Gastrocnemius medialis (tissue), 4 donors: ENCODE data around the gene ZFP36L1. TPM values are rescaled to one million over a fixed set of nuclear protein-coding genes. Genes with fewer than 3 reads are reported as not detected.
A peak's percentile ranks its signal among the peaks of the same experiment; 100 is the strongest.

Source experiments
- ATAC-seq, 2 donors: fragments of 150-250 bp; one replicate each; pipeline ENCODE4 v1.9.1; 2016
- DNase-seq, 2 donors: peaks; one replicate each; pipeline ENCODE4 v3.0.0-alpha.2; 2019
- H3K27ac ChIP-seq, 4 donors: fragments of 200-600 bp; sonication (generic); 1 replicate in 1 of 4; 2 replicates in 3 of 4; pipeline ENCODE4 v1.5.1; 2016 to 2018; ENCODE audit warnings: mild to moderate bottlenecking in 2 of 4, moderate library complexity in 1 of 4
- H3K27me3 ChIP-seq, 3 donors: fragments of 200-600 bp; sonication (generic) in 2 of 3; 1 replicate in 1 of 3; 2 replicates in 2 of 3; pipeline versions ENCODE4 v1.5.1 to v1.6.0; 2016 to 2019; ENCODE audit warnings: mild to moderate bottlenecking in 1 of 3, moderate library complexity in 1 of 3
- H3K36me3 ChIP-seq, 2 donors: fragments of 200-600 bp; sonication (generic) in 1 of 2; one replicate each; pipeline ENCODE4 v1.5.1; 2017 to 2018
- H3K4me1 ChIP-seq, 2 donors: fragments of 200-600 bp; sonication (generic) in 1 of 2; one replicate each; pipeline ENCODE4 v1.5.1; 2016 to 2017; ENCODE audit warnings: mild to moderate bottlenecking in 2 of 2
- H3K4me3 ChIP-seq, 4 donors: fragments of 200-600 bp; sonication (generic) in 3 of 4; 1 replicate in 1 of 4; 2 replicates in 3 of 4; pipeline ENCODE4 v1.5.1; 2016 to 2019; ENCODE audit warnings: mild to moderate bottlenecking in 2 of 4
- H3K9me3 ChIP-seq, 3 donors: fragments of 200-600 bp; sonication (generic) in 2 of 3; 1 replicate in 1 of 3; 2 replicates in 2 of 3; pipeline ENCODE4 v1.5.1; 2016 to 2019
- CTCF ChIP-seq, 5 experiments: fragments of 450-650 bp in 3 of 5; fragments of 200-600 bp in 2 of 5; sonication (generic) in 2 of 5; IDR thresholded peaks in 4 of 5; conservative IDR thresholded peaks in 1 of 5; 1 replicate in 4 of 5; 2 replicates in 1 of 5; pipeline ENCODE4 v1.5.1; 2016 to 2019; ENCODE audit warnings: antibody characterized with exemption in 5 of 5, mild to moderate bottlenecking in 3 of 5, moderate library complexity in 3 of 5
- POLR2A ChIP-seq, 2 donors: fragments of 450-650 bp; IDR thresholded peaks; one replicate each; pipeline ENCODE4 v1.6.1; 2017; ENCODE audit warnings: antibody characterized with exemption in 2 of 2, mild to moderate bottlenecking in 2 of 2, moderate library complexity in 2 of 2
- in situ Hi-C, 4 donors: fragments of 200-750 bp; cut with MboI; loops; one replicate each; pipeline versions ENCODE4 v1.15.0 to v1.8.0; 2017; ENCODE audit warnings: low sequenced_read_pairs in 4 of 4
- intact Hi-C: fragments of 100-400 bp; cut with DNase I; formaldehyde crosslinking; loops from one replicate; pipeline ENCODE4 v1.15.1; 2023; ENCODE audit warnings: low total_unique reads
- total RNA-seq, 4 donors: library from RNA; depleted of rRNA; stranded (reverse); fragments of >200 nt; gene quantifications; one replicate each; pipeline versions ENCODE4 v1.1.0 to v1.2.3, GENCODE V29; 2016

The ZFP36L1 gene
- total RNA-seq, 4 donors from 2014 or later: 60.2 to 196 (median 125) TPM

GRCh38 chr14:68786491-68787091 is 6.3 kb downstream of the ZFP36L1 start:
- intact Hi-C loops: no loop called here
- DNase-seq (no peak), ATAC-seq (no peak)
- Histone ChIP-seq H3K36me3 (peaks cover 3 to 44% of the 10 kb centered on the region in 2 donors), H3K27ac (peak overlapping the region; percentile 97 to 100 (median 98)), H3K4me3 (no peak overlapping the region), H3K27me3 (no peaks in the 10 kb centered on the region), H3K9me3 (no peaks in the 10 kb centered on the region), H3K4me1 (peaks cover 12 to 25% of the 10 kb centered on the region in 2 donors)
- in situ Hi-C loops: loop anchor here in 1 of 4 donors (25.0 kb wide), 1 partner anchor 249 kb away; no protein-coding TSS in a partner anchor
- no peak for TF ChIP-seq CTCF (IDR thresholded peaks at IDR 0.05 in 4 of 5, conservative IDR thresholded peaks at IDR 0.05 in 1 of 5)
- no peak for TF ChIP-seq POLR2A (IDR thresholded peaks at IDR 0.05)

GRCh38 chr14:68785534-68786490 is 7.1 kb downstream of the ZFP36L1 start:
- no peak overlapping the region for H3K4me3 ChIP-seq
- DNase-seq (no peak), ATAC-seq (no peak)
- no peak for TF ChIP-seq CTCF (IDR thresholded peaks at IDR 0.05 in 4 of 5, conservative IDR thresholded peaks at IDR 0.05 in 1 of 5)
- TF ChIP-seq POLR2A (IDR thresholded peaks at IDR 0.05): no peak
- peaks cover 19 to 31% of the 10 kb centered on the region in 2 donors for H3K4me1 ChIP-seq
- intact Hi-C loops (no loop called here), in situ Hi-C loops (loop anchor here in 1 of 4 donors (25.0 kb wide), 1 partner anchor 249 kb away; no protein-coding TSS in a partner anchor)
- no peaks in the 10 kb centered on the region for H3K27me3 ChIP-seq
- H3K9me3 ChIP-seq: no peaks in the 10 kb centered on the region
- peaks cover 3 to 36% of the 10 kb centered on the region in 2 donors for H3K36me3 ChIP-seq
- peak overlapping the region; percentile 97 to 100 (median 98) for H3K27ac ChIP-seq

- intact Hi-C loops: no loop called here
- in situ Hi-C loops: loop anchor here in 1 of 4 donors (25.0 kb wide), 1 partner anchor 248 kb away; no protein-coding TSS in a partner anchor
- DNase-seq (no peak), ATAC-seq (no peak)
- Histone ChIP-seq H3K4me1 (peaks cover 27 to 35% of the 10 kb centered on the region in 2 donors), H3K27ac (peak overlapping the region; percentile 97 to 100 (median 98)), H3K27me3 (no peaks in the 10 kb centered on the region), H3K4me3 (no peak overlapping the region), H3K36me3 (peaks cover 3 to 29% of the 10 kb centered on the region in 2 donors), H3K9me3 (no peaks in the 10 kb centered on the region)
- TF ChIP-seq CTCF (IDR thresholded peaks at IDR 0.05 in 4 of 5, conservative IDR thresholded peaks at IDR 0.05 in 1 of 5) (no peak), POLR2A (IDR thresholded peaks at IDR 0.05) (no peak)
These were observed 7.8 kb downstream of the ZFP36L1 start for GRCh38 chr14:68784978-68785533.

- H3K4me1 ChIP-seq: peaks cover 33 to 34% of the 10 kb centered on the region in 2 donors
These were observed 8.5 kb downstream of the ZFP36L1 start for GRCh38 chr14:68784226-68784910.

More at GRCh38 chr14:68784226-68784910, 8.5 kb downstream of the ZFP36L1 start:
- H3K4me3 ChIP-seq: no peak overlapping the region
- intact Hi-C loops (no loop called here), in situ Hi-C loops (loop anchor here in 1 of 4 donors (25.0 kb wide), 1 partner anchor 247 kb away; no protein-coding TSS in a partner anchor)
- H3K36me3 ChIP-seq: peaks cover 2 to 22% of the 10 kb centered on the region in 2 donors
- H3K9me3 ChIP-seq: no peaks in the 10 kb centered on the region
- DNase-seq (no peak), ATAC-seq (no peak)
- peak overlapping the region; percentile 26 to 99 (median 97) for H3K27ac ChIP-seq
- H3K27me3 ChIP-seq: no peaks in the 10 kb centered on the region
- no peak for TF ChIP-seq CTCF (IDR thresholded peaks at IDR 0.05 in 4 of 5, conservative IDR thresholded peaks at IDR 0.05 in 1 of 5)
